ENCODE results near the gene PIM1.

DNA sequence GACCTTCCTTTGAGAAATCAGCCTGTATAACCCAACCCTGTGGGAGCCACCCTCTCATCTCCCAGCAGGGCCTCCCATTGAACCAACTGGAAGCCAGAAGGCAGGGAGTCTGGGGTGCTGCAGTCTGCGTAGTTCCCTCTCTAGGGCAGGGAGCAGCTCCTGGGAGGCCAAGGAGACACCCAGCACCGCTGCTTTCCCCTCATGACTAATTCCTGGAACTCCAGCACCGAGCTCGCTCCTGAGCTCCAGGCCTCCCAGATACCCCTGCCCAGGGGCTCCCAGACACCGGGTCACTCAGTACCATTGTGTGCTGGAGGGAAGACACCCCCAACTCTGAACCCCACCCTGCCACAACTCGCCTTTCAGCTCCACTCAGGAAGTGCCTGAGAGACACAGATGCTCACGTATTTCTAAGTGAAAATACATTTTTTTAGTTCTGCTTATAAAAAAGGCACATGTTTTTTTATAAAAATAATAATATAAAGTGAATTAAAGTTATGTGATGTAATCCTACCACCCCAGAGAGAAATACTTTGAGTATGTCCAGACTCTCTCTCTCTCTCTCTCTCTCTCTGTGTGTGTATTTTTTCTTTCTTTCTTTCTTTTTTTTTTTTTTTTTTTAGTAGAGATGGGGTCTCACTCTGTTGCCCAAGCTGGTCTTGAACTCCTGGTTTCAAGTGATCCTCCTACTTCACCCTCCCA lies 17.5 kb downstream of the PIM1 start:
- TF ChIP-seq, protein P1, sequence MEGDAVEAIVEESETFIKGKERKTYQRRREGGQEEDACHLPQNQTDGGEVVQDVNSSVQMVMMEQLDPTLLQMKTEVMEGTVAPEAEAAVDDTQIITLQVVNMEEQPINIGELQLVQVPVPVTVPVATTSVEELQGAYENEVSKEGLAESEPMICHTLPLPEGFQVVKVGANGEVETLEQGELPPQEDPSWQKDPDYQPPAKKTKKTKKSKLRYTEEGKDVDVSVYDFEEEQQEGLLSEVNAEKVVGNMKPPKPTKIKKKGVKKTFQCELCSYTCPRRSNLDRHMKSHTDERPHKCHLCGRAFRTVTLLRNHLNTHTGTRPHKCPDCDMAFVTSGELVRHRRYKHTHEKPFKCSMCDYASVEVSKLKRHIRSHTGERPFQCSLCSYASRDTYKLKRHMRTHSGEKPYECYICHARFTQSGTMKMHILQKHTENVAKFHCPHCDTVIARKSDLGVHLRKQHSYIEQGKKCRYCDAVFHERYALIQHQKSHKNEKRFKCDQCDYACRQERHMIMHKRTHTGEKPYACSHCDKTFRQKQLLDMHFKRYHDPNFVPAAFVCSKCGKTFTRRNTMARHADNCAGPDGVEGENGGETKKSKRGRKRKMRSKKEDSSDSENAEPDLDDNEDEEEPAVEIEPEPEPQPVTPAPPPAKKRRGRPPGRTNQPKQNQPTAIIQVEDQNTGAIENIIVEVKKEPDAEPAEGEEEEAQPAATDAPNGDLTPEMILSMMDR (IDR thresholded peaks at IDR 0.05; ENCODE audit: low read depth, low read length), result no peak
- no peak for TF ChIP-seq EZH2phosphoT487 (IDR thresholded peaks at IDR 0.05; ENCODE audit: low read depth)

All from OCI-LY3 (cell line).